AG09309 (cell line): ENCODE results near the gene BCORL1.

Experiments
- DNase-seq: peaks from one replicate; pipeline ENCODE4 v3.0.0-alpha.2; 2010; ENCODE audit warnings: low read depth
- H3K4me3 ChIP-seq: 2 replicates; pipeline ENCODE4 v1.5.1; 2011; ENCODE audit warnings: mild to moderate bottlenecking, low read depth, low read length, moderate library complexity; ENCODE audit not compliant: control insufficient read depth
- CTCF ChIP-seq: IDR thresholded peaks from 2 replicates; pipeline ENCODE4 v1.5.1; 2011; ENCODE audit warnings: mild to moderate bottlenecking, low read depth, low read length, inconsistent platforms; ENCODE audit not compliant: insufficient read depth, control insufficient read depth; ENCODE audit errors: missing control alignments

BCORL1 gene

GRCh38 chrX:130049821-130050220, 67.4 kb downstream of the BCORL1 start:
- no peak for DNase-seq
- H3K4me3 ChIP-seq = no peak overlapping the region

GRCh38 chrX:130051176-130051845, 68.9 kb downstream of the BCORL1 start:
- TF ChIP-seq CTCF = no peak
- DNase-seq = no peak

More at GRCh38 chrX:130049821-130050220, 67.4 kb downstream of the BCORL1 start:
- TF ChIP-seq CTCF = no peak

GRCh38 chrX:130053236-130053635, 70.8 kb downstream of the BCORL1 start:
- no peak for DNase-seq
- no peak for TF ChIP-seq CTCF
- H3K4me3 ChIP-seq = no peak overlapping the region

More at GRCh38 chrX:130051176-130051845, 68.9 kb downstream of the BCORL1 start:
- no peak overlapping the region for H3K4me3 ChIP-seq

- DNase-seq = peak; percentile 7
- TF ChIP-seq CTCF = peak; percentile 9
- H3K4me3 ChIP-seq = no peak overlapping the region
Measured at GRCh38 chrX:130055103-130055502, 72.7 kb downstream of the BCORL1 start.

- no peak for TF ChIP-seq CTCF
- no peak for DNase-seq
- no peak overlapping the region for H3K4me3 ChIP-seq
Measured at GRCh38 chrX:130055899-130056298, 73.5 kb downstream of the BCORL1 start.

GRCh38 chrX:130057209-130057608, 74.8 kb downstream of the BCORL1 start:
- H3K4me3 ChIP-seq = no peak overlapping the region
- no peak for TF ChIP-seq CTCF
- no peak for DNase-seq
